Non-pigmented ciliary epithelial cell (primary cell): ENCODE data around the gene ERBB4.

ENCODE experiments used
- DNase-seq: peaks from one replicate; pipeline ENCODE4 v3.0.0-alpha.2; 2010; ENCODE audit warnings: low read depth

Gene ERBB4

DNA sequence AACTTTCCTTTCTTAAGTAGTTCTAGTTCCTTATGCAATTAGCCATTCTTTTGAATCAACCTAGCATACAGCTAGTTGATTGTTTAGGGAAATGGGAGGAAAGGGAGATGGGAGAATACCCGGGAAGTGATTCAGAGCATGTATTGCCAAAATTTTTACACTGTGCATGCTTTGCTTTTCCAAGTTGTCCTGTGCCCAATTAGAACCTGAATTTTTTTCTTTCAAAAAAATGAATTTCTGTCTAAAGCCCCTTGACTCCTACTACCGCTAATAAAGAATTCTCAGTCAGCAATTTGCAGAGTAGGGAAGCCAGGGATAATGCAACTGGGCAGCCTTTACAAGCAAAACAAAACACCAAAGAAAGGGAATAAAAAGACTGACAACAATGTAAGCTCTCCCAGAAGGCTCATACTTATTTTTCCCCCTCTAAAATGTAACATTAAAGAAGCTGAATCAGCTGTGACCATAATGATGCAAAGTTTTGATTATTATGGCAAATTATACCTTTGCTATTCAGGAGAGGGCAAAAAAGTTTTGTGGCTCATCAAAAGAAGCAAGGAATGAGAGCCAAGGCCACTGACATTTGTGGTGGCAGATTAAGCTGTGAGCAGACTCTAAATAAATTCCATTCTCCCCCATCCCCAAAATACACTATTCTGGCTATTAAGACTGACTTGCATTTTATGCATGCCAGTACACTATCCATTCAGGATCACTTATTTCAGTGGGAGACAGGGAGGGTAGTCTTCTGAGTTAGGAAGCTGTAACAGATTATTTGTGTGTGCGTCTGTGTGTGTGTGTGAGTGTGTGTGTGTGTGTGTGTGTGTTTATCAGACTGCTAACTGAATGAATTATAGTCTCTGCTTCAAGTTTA lies 174.3 kb downstream of the ERBB4 start:
- DNase-seq, result no peak

DNA sequence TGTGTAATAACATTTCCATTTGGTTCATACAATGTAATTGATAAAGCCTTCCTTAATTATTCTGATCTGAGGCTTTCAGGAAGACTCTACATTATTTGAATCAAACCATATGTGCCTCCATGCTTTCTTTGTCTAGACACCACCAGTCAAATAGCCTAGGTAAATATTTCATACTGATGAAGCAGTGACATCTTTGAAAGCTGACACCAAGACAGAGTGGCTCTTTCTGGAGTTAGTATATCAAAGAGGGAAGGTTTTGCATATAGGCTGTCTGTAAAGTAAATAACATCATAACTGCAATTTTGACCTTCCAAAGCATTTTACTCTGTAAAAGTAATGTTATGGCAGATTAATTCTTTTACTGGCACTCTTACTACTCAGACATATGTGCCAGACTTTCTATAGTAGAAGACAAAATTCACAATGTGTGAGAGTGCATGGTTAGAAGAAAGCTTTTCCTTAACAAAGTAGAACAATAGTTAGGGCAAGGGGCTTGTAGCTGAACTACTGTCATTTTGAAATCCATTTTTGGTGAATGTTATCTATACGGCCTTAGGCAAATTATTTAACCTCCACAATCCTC lies 177.3 kb downstream of the ERBB4 start:
- no peak for DNase-seq

DNA sequence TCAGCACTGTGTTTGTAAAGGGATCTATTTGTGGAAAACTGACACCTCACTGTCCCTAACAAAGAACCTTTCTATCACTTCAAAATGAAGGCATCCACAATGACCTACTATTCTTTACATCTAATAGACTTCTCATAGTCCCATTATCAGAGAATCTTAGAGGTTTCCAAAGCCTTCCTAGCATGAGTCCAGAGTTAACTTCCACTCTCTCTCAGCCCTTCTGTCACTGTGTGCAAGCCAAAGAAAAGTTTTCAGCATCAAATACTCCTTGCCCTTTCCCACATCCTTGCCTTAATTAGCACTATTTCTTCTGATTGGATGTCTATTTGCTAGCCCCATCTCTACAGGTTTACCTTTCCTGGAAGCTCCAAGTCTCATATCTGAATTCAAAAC lies 178.5 kb downstream of the ERBB4 start:
- no peak for DNase-seq

DNA sequence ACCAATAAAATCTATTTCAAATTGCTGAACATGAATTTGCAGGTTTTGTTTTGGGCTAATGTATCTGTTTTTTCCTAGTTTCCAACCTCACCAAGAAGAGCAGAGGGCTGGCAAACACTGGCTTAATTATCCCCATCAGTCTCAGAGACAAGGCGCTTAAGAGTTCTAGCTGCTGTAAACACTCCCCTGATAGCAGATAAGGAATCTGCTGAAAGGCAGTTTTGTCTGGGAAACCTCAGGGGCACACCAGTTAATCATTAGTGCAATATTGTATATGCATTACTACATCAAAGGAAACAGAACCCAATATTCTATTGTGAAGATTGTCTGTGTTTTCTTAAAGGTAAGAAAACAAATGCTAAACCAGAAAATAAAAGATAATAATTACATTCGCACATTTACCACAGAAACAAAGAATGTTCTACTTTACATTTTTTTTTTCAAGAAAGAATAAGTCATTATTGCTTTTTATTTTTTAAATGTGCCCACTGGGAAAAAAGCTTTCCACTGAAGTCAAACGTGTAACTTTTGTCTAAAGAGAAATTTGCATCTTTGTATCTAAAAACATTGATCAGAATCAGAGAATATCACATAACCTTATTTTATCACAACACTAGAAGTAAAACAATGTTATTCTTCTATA lies 179.1 kb downstream of the ERBB4 start:
- no peak for DNase-seq

DNA sequence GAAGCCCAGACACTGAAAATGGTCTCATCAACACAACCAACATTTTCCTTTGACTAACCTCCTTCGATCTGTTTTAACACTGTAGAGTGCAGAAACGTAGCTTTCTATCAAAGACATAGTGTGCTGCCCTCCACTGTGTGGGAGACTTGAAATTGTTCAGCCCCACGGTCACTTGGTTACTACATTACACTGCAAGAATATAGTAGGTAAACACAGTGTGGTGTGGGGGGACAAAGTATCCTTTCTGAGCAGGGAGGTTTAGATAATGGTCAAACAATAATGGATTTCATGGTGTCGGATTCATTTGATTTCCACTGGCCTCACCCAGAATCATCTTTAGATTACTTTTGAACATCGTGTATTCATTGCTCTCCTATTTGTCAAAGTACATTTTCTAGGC lies 181.0 kb downstream of the ERBB4 start:
- DNase-seq, result no peak

DNA sequence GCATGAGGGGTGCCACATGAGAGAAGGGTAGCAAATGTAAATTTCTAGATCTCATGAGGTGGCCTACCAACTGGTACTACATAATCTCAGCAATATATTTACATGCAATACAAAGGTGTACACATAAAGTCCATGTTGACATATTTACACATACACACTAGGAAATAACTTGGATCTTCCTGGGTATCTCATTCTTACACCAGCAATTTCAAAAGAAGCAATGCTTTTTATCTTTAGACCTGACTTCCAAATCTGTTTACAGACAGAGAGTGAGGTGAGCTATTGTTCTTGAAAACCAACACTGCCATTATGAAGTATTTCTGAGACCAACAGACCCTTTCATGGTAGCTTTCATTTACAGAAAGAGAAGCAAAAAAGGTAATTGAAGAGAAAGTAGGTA lies 184.2 kb downstream of the ERBB4 start:
- no peak for DNase-seq

DNA sequence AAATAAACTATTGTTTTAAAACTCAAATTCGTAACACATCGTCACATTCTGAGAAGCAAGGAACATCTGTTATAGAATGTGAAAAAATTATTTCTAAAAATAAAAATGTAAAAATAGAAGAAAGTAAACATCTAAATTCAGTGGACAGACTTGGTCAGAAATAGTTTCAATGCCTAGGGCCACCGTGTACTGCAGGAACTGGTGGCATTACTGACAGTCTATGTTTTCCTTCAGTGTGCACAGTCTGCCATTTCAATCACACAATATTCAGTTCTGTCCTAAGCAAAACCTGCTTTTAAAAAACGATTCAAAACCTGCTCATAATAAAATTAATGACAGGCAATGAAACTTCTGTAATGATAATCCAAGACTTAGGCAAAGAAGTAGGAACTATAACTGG lies 190.1 kb downstream of the ERBB4 start:
- DNase-seq, result no peak

DNA sequence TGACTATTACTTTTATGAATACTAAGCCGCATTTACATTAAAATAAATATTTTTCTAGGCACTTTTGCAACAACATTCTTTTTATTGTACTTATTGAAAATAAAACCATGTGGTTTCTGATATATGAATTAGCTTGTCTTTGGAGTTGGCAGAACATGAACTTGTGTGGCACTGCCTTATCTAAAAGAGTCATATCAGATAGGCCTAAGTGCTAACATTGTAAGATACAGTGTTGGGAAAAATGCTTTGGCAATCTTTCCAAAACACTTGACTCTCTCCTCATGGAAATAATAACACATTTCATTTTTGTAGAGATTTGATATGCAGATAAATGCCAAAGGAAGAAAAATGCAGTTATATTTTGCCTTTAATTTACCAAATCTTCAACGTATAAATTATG lies 191.7 kb downstream of the ERBB4 start:
- DNase-seq, result no peak

DNA sequence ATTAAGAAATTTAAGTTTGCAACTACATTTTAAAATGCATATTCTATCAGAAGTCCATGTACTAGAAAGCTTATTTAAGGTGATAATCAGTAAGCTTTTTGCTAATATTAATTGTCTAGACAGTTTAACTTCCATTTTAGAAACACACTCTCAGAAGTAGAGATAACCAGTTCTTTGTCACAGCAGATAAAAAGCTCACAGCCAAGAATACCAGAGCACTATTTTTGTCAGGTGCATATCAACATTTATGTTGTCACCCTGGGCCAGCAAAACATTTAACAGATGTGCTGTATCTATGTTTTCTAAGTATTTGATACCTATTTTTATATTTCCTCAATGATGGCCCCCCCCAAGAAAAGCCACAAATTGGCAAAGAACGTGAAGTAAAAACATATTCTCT lies 192.6 kb downstream of the ERBB4 start:
- no peak for DNase-seq

DNA sequence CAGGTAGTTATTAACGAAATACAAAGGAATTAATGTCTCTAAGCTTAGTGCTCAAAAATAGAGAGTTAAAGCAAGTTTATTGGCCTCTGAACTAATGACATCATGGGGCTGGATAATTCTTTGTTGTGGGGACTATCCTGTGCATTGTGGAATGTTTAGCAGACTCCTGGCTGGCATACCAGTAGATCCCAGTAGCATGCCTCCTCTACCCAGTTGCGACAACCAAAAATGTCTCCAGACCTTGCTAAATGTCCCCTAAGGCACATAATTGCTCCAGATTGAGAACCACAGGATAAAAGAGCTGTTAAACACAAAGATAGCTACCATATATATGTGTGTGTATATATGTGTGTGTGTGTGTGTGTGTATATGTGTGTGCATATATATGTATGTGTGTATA lies 194.5 kb downstream of the ERBB4 start:
- no peak for DNase-seq

DNA sequence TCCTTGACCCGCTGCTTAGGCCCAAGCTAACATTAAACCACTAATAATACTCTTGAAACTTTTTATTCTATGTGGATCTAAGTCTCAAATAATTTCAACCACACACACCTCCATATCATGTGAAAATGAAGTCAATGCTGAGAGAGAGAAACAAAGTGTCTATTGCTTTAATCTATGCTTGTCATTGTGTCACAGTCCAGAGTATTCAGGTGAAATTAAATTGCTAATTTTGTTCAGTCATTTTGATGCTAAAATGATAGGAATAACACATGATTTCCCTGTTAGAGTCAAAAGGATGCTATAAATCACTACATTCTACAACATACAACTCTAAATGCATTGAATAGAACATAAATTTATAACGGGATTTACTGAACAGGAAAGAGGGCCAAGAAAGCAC lies 195.4 kb downstream of the ERBB4 start:
- DNase-seq, result no peak

DNA sequence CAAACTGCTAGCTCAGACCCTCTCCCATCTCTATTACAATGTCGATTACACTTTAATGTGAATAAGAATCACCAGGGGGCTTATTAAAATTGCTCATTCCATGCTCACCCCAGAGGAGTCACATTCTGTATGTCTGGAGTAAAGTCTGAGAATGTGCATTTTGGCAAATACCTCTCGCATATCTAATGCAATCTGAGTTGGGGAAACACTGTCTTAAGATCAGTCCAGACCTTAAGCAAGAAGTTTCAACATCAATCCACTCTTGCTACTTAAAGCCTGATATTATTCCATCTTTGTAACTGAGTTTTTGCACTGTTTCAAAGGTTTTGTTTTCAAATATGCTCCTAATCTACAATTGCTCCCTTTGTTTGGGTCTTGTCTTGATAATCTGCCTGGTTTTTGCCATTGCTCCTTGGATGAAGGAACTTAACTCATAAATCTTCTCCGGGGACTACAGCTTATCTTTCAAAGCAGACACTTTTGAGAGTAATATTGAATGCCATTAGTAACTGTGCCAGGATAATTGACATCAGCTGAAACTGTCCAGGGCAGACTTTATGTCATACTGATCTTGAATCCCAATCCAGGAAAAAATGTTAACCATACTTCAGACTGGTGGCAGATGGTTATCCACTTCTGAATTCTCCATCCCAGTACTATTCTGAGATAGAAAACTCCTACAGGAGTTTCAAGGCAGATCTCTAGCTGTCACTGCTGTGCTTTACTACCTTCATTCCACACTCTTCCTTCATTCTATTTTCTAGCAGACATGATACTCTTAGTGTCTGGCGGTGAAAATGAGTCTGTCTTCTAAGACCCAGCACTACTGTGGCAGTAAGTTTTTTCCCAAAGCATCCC lies 200.9 kb downstream of the ERBB4 start:
- DNase-seq, result no peak

DNA sequence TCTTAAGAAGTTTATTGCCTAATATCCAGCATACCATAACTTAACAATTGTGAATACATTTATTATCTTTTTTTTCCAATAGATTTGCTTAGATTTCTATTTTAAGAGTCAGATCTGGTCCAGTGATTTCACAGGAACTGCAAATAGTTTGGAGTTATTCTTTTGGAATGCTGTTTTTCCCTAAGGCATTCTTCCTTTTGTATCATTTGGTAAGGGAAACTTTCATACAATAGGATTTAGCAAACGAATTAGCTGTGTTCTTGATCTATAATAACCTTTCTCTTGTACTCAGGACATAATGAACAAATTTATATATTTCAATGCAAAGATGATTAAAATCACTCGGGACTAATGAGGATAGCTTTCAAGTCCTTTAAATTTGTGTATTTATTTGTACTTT lies 201.6 kb downstream of the ERBB4 start:
- DNase-seq, result no peak

DNA sequence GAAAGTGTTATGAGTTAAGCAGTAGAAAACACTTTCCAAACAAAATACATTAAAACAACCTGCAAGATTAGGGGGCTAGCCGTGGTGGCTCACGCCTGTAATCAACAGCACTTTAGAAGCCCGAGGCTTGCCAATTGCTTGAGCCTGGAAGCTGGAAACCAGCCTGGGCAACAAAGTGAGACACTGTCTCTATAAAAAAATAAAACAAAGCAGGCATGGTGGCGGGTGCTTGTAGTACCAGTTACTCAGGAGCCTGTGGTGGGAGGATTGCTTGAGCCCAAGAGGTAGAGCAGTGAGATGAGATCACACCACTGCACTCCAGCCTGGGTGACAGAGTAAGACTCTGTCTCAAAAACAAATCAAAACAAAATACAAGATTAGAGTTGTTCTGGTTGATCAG lies 208.3 kb downstream of the ERBB4 start:
- DNase-seq, result no peak

DNA sequence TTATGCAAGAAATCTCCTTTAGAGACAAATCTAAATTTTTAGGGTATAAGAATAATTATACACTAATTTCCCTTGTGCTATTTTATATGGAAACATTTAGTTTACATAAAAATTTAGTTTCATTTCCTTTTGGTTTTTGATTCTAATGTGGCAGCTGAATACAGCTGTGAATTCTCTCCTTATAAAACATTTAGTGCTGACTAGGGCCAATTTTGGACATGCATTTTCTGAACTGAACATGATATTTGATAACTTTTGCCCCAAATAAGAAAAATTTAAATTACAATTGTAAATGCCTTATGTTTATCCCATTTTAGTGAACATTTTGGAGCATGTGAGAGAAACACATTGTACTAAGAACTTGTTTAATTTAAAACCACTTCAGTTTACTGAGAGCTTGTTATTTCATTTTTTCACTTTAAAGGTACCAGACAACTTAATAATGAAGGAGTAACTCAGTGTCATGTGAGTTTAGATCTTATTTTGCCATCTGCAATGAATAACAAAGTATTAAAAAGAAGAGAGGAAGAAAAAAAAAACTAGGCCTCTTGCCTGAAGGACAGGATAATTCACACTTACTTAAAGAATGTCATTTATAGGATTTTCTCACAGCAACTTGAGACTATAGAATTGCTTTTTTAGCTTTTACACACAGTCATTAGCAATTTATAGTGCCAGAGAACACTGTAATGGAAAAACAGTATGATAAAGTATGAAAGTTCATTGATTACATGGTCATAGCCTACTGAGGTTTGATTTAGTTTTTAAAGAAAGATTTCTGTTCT lies 209.7 kb downstream of the ERBB4 start:
- no peak for DNase-seq

DNA sequence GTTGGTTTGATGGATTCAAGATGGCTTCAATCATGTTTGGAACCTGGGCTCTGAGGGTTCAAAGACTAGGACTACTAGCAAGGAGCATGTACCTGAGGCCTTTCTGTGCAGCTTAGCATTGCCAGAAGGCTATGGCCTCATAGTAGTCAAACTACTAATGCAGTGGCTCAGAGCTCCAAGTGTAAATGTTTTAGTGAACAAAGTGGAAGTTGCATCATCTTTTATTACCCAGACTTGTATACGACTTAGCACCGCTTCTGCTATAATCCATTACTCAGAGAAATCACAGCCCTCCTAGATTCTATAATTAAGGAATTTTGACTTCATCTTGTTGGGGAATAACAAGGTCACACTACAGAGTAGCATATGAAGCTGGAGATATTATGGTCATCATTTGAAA lies 210.5 kb downstream of the ERBB4 start:
- no peak for DNase-seq

DNA sequence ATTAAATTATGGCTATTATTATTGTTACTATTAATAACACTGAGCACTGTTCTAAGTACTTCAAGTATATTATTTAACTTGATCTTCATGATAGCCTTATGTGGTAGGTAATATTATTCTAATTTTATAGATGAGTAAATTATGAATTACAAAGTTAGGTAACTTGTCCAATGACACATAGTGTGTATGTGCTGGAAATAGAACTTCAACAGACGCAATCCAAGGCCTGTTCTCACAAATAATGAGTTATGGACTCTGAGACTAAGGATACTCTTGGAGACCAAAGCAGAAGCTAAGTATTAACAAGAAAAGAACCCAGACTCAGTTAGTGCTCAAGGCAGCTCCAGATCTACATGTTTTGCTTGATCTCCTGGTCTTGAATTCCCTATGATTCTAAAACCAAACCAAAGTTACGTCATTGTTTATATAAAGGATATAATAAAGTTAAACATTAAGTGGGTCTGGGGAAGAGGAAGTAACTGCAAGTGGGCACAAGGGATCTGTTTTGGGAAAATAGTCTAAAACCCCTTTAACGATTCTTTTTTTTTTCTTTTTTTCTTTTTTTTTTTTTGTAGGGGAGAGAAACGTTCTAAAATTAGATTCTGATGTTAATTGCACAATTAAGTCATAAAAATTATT lies 211.3 kb downstream of the ERBB4 start:
- no peak for DNase-seq

DNA sequence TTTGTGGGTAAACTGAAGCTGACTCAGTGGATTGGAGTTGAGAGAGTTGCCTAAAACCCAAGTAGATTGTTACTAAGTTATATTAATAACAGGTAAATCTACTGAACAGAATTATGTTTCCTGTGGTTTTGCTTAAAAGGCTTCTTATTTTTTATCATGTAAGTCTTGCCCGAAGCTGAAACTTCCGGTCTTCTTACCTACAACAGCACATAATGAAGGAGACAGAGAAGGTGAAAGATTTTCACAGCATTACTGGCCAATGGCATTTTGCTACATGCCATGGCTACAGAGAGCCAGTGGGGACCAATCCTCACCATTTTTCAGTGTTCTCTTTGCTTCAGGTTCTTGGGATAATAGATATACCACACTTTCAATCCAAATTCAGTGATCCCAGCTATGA lies 220.0 kb downstream of the ERBB4 start:
- DNase-seq, result no peak

DNA sequence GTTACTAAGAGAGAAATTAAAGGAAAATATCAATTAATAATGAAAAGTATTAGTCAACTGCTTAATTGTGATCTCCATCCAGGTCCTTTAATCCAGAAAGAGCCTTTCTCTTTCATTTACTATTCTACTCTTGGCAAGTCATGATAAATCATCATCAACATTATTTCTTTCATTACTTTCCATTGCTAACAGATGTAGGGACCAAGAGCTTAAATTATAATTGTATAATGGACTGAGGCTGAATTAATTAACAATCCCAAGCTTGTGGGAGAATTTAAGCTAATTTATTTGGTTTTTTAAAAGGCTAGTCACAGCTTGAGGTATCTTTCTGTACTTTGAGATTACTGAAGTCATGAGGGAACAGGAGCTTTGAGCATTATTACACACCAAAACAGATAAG lies 223.9 kb downstream of the ERBB4 start:
- DNase-seq, result no peak

DNA sequence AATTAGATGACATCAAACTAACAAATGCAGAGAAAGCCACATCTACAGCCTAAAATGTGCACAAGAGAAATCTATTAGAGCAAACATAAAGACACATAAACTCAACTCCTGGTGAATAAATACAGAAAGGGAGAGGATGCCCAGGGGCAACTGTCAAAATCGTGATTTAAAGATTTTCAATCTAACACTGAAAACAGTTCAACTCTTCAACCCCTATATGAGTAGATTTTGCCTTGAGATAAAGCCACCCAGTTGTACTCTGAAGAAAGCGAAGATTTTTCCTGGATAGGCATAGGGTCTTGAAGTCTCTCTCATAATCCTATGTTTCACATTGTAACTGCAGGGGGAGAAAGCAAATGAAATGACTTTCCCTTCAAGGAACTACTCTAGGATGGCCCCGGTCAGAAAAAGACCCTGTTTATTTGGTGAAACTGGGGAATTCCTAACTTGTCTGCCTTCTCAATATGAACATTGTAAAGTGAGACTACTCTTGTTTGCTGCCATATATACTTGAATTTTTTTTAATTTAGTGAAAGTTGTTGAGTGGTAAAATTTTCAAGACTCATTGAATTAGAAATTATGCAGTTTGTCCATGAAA lies 226.7 kb downstream of the ERBB4 start:
- no peak for DNase-seq

DNA sequence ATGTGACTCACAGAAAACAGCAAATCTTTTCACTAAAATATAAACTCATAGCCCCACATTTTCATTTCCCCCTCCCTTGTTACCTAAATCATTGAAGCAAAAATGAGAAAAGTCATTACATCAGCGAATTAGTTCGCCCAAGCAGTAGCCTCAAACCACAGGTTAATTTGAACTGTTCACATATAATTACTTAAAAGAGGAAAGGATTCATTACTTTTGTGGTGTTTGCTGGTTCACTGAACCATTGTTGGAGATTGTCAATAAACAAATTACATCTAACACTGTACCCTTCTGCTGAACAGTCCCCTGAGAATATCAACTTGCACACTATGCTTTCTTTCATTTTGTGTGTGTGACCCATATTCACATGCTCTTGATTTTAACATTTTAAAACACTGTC lies 238.7 kb downstream of the ERBB4 start:
- DNase-seq, result no peak
